OCI-LY3 (cell line): ENCODE measurements around the gene OIT3.

Experiments used
- H2AFZ ChIP-seq: fragments of 200-600, 300-600 bp; shearing (Covaris generic); 2 replicates; pipeline ENCODE4 v1.6.0; 2014; ENCODE audit warnings: antibody characterized with exemption, low read depth, low read length
- H3K27ac ChIP-seq: fragments of 200-600, 300-600 bp; sonication (generic); 2 replicates; pipeline ENCODE4 v1.5.1; 2014; ENCODE audit warnings: mild to moderate bottlenecking, low read length, moderate library complexity, mixed read lengths
- H3K27me3 ChIP-seq: fragments of 200-600, 300-600 bp; sonication (generic); 2 replicates; pipeline ENCODE4 v1.6.1; 2014; ENCODE audit warnings: low read depth, low read length, mixed read lengths
- H3K36me3 ChIP-seq: fragments of 200-600, 300-600 bp; sonication (generic); replicated peaks from 2 replicates; pipeline ENCODE3; 2014; ENCODE audit warnings: low read depth, low read length, mixed read lengths
- H3K4me1 ChIP-seq: fragments of 300-600, 200-600 bp; sonication (generic); 2 replicates; pipeline ENCODE4 v1.6.1; 2014; ENCODE audit warnings: low read length, mixed read lengths
- H3K4me2 ChIP-seq: fragments of 200-600, 300-600 bp; sonication (generic); 2 replicates; pipeline ENCODE4 v1.6.1; 2014; ENCODE audit warnings: low read length, mixed read lengths
- H3K4me3 ChIP-seq: fragments of 300-600, 200-600 bp; sonication (generic); 2 replicates; pipeline ENCODE4 v1.5.1; 2014; ENCODE audit warnings: antibody characterized with exemption, mild to moderate bottlenecking, low read length, moderate library complexity
- H3K79me2 ChIP-seq: fragments of 300-600, 200-600 bp; shearing (Covaris generic); 2 replicates; pipeline ENCODE4 v1.6.1; 2014; ENCODE audit warnings: mild to moderate bottlenecking, low read length, mixed read lengths
- H3K9ac ChIP-seq: fragments of 300-600, 200-600 bp; shearing (Covaris generic); 2 replicates; pipeline ENCODE4 v1.6.0; 2014; ENCODE audit warnings: mild to moderate bottlenecking, low read length, moderate library complexity
- H3K9me3 ChIP-seq: fragments of 200-600, 300-600 bp; shearing (Covaris generic); 2 replicates; pipeline ENCODE4 v1.6.1; 2014; ENCODE audit warnings: low read length, mixed read lengths; ENCODE audit not compliant: insufficient read depth
- H4K20me1 ChIP-seq: fragments of 200-600, 300-600 bp; sonication (generic); 2 replicates; pipeline ENCODE4 v1.6.1; 2016; ENCODE audit warnings: low read length, mixed read lengths; ENCODE audit not compliant: insufficient read depth
- CTCF ChIP-seq: fragments of 200-600, 300-600 bp; sonication (generic); IDR thresholded peaks from 2 replicates; pipeline ENCODE4 v1.5.1; 2014; ENCODE audit warnings: antibody characterized with exemption, low read length, low read depth
- EZH2phosphoT487 ChIP-seq: fragments of 200-600 bp; shearing (Covaris generic); IDR thresholded peaks from 2 replicates; pipeline ENCODE4 v1.6.1; 2018; ENCODE audit warnings: antibody characterized with exemption, mixed run types, low read depth

OIT3 gene

GRCh38 chr10:72952642-72953158 is 59.2 kb downstream of the OIT3 start:
- no peak for TF ChIP-seq EZH2phosphoT487
- no peak for TF ChIP-seq CTCF
- no peaks in the 10 kb centered on the region for H4K20me1 ChIP-seq
- H3K4me2 ChIP-seq = no peak overlapping the region
- peaks cover 4% of the 10 kb centered on the region; the same call in 1 of the 2 replicates for H3K4me1 ChIP-seq
- no peaks in the 10 kb centered on the region for H3K79me2 ChIP-seq
- no peaks in the 10 kb centered on the region for H3K36me3 ChIP-seq
- no peaks in the 10 kb centered on the region for H3K9me3 ChIP-seq
- no peaks in the 10 kb centered on the region for H3K27me3 ChIP-seq
- no peak overlapping the region for H3K9ac ChIP-seq
- H2AFZ ChIP-seq = no peak overlapping the region
- no peak overlapping the region for H3K27ac ChIP-seq
- no peak overlapping the region for H3K4me3 ChIP-seq

- Histone ChIP-seq H3K9me3 (no peaks in the 10 kb centered on the region), H3K9ac (no peak overlapping the region)
- TF ChIP-seq EZH2phosphoT487 (no peak), CTCF (no peak)
Observed at GRCh38 chr10:72953687-72954086, 60.1 kb downstream of the OIT3 start.

GRCh38 chr10:72954230-72954595 is 60.7 kb downstream of the OIT3 start:
- Histone ChIP-seq H3K79me2 (no peaks in the 10 kb centered on the region), H3K4me1 (peaks cover 4% of the 10 kb centered on the region; the same call in 1 of the 2 replicates), H2AFZ (no peak overlapping the region), H3K4me2 (no peak overlapping the region), H3K9ac (no peak overlapping the region), H3K9me3 (no peaks in the 10 kb centered on the region), H4K20me1 (no peaks in the 10 kb centered on the region), H3K27me3 (no peaks in the 10 kb centered on the region), H3K27ac (no peak overlapping the region), H3K36me3 (no peaks in the 10 kb centered on the region), H3K4me3 (no peak overlapping the region)
- no peak for TF ChIP-seq CTCF
- TF ChIP-seq EZH2phosphoT487 = no peak

More at GRCh38 chr10:72953687-72954086, 60.1 kb downstream of the OIT3 start:
- Histone ChIP-seq H4K20me1 (no peaks in the 10 kb centered on the region), H3K36me3 (no peaks in the 10 kb centered on the region), H3K4me3 (peak overlapping the region; percentile 10; the same call in 1 of the 2 replicates), H2AFZ (peak overlapping the region; percentile 74; the same call in 1 of the 2 replicates), H3K27me3 (no peaks in the 10 kb centered on the region), H3K4me1 (peaks cover 4% of the 10 kb centered on the region; the same call in 1 of the 2 replicates), H3K4me2 (peak overlapping the region; percentile 40), H3K79me2 (no peaks in the 10 kb centered on the region), H3K27ac (no peak overlapping the region)

- H3K27ac ChIP-seq = no peak within 1 kb of the TSS
- no peak for TF ChIP-seq EZH2phosphoT487
- no peak for TF ChIP-seq CTCF
- H3K36me3 ChIP-seq = no peaks in the 10 kb centered on the region
- no peaks in the 10 kb centered on the region for H4K20me1 ChIP-seq
- no peak within 1 kb of the TSS for H3K9ac ChIP-seq
- no peaks in the 10 kb centered on the region for H3K79me2 ChIP-seq
- peaks cover 4% of the 10 kb centered on the region; the same call in 1 of the 2 replicates for H3K4me1 ChIP-seq
- peak within 1 kb of the TSS; percentile 10; the same call in 1 of the 2 replicates for H3K4me3 ChIP-seq
- no peaks in the 10 kb centered on the region for H3K9me3 ChIP-seq
- H3K27me3 ChIP-seq = no peaks in the 10 kb centered on the region
- peak within 1 kb of the TSS; percentile 74; the same call in 1 of the 2 replicates for H2AFZ ChIP-seq
- H3K4me2 ChIP-seq = peak within 1 kb of the TSS; percentile 40
Observed at GRCh38 chr10:72954596-72955554, 61.3 kb downstream of the OIT3 start, which contains the start of gene PLA2G12B. Gene PLA2G12B (minus strand): TSS chr10:72954806. CDS start chr10:72954685, 121 bp downstream.
